K562 (cell line): ENCODE results near the gene SDC3. TPM values are rescaled to one million over a fixed set of nuclear protein-coding genes. Genes with fewer than 3 reads are reported as not detected.

Source experiments
- ARNT ChIP-seq, 2 experiments: fragments of 450-650 bp; IDR thresholded peaks; 2 replicates each; pipeline ENCODE4 v1.6.1; 2016; ENCODE audit warnings: mild to moderate bottlenecking in 1 of 2
- ATF7 ChIP-seq: fragments of 450-650 bp; IDR thresholded peaks from 2 replicates; pipeline ENCODE4 v1.7.1; 2014; ENCODE audit warnings: mild to moderate bottlenecking, moderate library complexity
- CC2D1A ChIP-seq: fragments of 450-650 bp; IDR thresholded peaks from 2 replicates; pipeline ENCODE4 v1.6.1; 2017; ENCODE audit warnings: mild to moderate bottlenecking
- ETV1 ChIP-seq: fragments of 450-650 bp; conservative IDR thresholded peaks from 2 replicates; pipeline ENCODE4 v1.6.1; 2016; ENCODE audit warnings: missing genetic modification characterization, control low read depth, low read depth, missing compliant biosample characterization
- ZBTB17 ChIP-seq: fragments of 450-650 bp; formaldehyde crosslinking; IDR thresholded peaks from 2 replicates; pipeline ENCODE4 v1.4.0; 2020; ENCODE audit warnings: mild to moderate bottlenecking
- ZNF785 ChIP-seq: fragments of 250-450 bp; sonication (Bioruptor Pico); IDR thresholded peaks from 2 replicates; pipeline ENCODE4 v1.4.0; 2020; ENCODE audit warnings: mild to moderate bottlenecking
- polyA plus RNA-seq, 8 experiments: library from polyadenylated mRNA; depleted of rRNA in 4 of 8; stranded (reverse) in 5 of 8; unstranded in 3 of 8; fragments of >200 nt; fragmentation: Nextera tagmentation in 2 of 8; fragmentation: Illumina TruSeq in 1 of 8; extraction: Ambion mirVana in 2 of 8; extraction: Trizol in 1 of 8; gene quantifications; 2 replicates each; pipeline versions ENCODE4 v1.2.1 to v1.2.3, GENCODE V29; 2011 to 2014; ENCODE audit warnings: inconsistent platforms in 1 of 8, missing spikeins in 1 of 8
- total RNA-seq, 7 experiments: library from RNA; depleted of rRNA in 6 of 7; stranded (reverse); fragments of >200 nt in 6 of 7; fragmentation: Illumina TruSeq in 2 of 7; extraction: Trizol in 2 of 7; gene quantifications; 2 replicates each; pipeline versions ENCODE4 v1.2.1 to v1.2.3, GENCODE V29; 2011 to 2021; ENCODE audit warnings: low replicate concordance in 1 of 7
- TF ChIP-seq, protein P1 (sequence below): fragments of 450-650 bp; IDR thresholded peaks from 2 replicates; pipeline ENCODE4 v1.6.1; 2016; ENCODE audit warnings: low read depth
- TF ChIP-seq, protein P2 (sequence below), 2 experiments: fragments of 450-650 bp; IDR thresholded peaks; 2 replicates each; pipeline ENCODE4 v1.6.1; 2016

The SDC3 gene
- total and polyA plus RNA-seq, 9 of the 15 experiments (the other 6 are each of a cell fraction or from before 2014, with no cell fraction given): 0.38 to 44.1 (median 12.1) TPM

DNA sequence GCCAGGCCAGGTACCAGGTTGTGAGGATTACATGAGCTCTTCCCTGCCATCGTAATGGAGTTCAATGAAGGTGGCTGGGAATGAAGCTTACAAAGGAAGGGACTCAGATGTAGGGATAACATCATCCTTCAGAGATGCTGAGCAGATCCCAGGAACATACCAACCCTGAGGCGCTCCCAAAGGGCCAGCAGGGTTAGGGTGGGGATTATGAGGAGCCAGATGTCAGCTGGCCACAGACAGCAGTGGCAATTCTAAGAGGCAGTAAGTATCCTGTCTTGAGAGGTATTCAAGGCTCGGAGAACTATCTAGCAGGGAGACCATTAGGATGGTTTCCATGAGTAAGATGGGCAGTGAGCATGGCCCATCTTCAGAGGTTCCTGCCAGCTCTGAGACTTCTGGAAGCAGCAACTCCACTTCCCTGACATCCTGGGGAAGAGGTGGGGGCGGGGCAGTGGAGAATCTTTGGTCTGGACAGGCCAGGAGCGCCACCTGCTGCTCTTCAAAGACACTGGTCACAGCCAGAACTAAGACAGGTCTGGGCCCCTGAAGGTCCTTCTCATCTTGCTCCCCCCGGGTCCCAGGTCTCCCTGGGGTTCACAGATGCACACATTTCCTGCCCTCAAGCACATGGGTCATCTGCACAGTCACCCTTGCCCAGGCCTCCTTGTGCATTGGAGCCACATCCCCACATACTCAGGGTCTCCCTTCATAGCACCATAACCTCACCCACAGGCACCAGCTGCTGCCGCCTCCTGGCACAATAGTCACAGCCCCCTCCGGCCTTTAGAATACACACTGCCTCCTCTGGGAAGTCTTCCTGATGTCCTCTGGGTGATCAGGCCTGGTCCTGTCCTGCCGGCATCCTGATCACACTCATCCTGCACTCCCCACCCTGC is 2.7 kb upstream of the SDC3 start (continued):
- TF ChIP-seq, protein P1, sequence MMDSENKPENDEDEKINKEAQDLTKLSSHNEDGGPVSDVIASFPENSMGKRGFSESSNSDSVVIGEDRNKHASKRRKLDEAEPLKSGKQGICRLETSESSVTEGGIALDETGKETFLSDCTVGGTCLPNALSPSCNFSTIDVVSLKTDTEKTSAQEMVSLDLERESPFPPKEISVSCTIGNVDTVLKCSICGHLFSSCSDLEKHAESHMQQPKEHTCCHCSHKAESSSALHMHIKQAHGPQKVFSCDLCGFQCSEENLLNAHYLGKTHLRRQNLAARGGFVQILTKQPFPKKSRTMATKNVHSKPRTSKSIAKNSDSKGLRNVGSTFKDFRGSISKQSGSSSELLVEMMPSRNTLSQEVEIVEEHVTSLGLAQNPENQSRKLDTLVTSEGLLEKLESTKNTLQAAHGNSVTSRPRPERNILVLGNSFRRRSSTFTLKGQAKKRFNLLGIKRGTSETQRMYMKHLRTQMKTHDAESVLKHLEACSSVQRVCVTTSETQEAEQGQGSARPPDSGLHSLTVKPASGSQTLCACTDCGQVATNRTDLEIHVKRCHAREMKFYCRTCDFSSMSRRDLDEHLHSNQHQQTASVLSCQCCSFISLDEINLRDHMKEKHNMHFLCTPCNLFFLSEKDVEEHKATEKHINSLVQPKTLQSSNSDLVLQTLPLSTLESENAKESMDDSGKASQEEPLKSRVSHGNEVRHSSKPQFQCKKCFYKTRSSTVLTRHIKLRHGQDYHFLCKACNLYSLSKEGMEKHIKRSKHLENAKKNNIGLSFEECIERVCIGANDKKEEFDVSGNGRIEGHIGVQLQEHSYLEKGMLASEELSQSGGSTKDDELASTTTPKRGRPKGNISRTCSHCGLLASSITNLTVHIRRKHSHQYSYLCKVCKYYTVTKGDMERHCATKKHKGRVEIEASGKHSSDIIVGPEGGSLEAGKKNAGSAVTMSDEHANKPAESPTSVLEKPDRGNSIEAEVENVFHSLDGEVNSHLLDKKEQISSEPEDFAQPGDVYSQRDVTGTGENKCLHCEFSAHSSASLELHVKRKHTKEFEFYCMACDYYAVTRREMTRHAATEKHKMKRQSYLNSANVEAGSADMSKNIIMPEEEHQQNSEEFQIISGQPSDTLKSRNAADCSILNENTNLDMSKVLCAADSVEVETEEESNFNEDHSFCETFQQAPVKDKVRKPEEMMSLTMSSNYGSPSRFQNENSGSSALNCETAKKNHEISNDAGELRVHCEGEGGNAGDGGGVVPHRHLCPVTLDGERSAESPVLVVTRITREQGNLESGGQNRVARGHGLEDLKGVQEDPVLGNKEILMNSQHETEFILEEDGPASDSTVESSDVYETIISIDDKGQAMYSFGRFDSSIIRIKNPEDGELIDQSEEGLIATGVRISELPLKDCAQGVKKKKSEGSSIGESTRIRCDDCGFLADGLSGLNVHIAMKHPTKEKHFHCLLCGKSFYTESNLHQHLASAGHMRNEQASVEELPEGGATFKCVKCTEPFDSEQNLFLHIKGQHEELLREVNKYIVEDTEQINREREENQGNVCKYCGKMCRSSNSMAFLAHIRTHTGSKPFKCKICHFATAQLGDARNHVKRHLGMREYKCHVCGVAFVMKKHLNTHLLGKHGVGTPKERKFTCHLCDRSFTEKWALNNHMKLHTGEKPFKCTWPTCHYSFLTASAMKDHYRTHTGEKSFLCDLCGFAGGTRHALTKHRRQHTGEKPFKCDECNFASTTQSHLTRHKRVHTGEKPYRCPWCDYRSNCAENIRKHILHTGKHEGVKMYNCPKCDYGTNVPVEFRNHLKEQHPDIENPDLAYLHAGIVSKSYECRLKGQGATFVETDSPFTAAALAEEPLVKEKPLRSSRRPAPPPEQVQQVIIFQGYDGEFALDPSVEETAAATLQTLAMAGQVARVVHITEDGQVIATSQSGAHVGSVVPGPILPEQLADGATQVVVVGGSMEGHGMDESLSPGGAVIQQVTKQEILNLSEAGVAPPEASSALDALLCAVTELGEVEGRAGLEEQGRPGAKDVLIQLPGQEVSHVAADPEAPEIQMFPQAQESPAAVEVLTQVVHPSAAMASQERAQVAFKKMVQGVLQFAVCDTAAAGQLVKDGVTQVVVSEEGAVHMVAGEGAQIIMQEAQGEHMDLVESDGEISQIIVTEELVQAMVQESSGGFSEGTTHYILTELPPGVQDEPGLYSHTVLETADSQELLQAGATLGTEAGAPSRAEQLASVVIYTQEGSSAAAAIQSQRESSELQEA: no peak
- TF ChIP-seq ETV1 (tag) (peak; percentile 34; the same call in 1 of the 2 replicates), ATF7 (peak; percentile 43; the same call in 1 of the 2 replicates), ZBTB17 (CRISPR knock-in tag) (0 out of 2 replicates have a peak, but pooled peaks have one; percentile 32), CC2D1A (peak; percentile 96), ZNF785 (CRISPR knock-in tag) (no peak), ARNT (IDR thresholded peaks at IDR 0.05) (peak in 1 of 2 experiments; percentile 76; a peak in 1 of 4 replicates)
- TF ChIP-seq, protein P2, sequence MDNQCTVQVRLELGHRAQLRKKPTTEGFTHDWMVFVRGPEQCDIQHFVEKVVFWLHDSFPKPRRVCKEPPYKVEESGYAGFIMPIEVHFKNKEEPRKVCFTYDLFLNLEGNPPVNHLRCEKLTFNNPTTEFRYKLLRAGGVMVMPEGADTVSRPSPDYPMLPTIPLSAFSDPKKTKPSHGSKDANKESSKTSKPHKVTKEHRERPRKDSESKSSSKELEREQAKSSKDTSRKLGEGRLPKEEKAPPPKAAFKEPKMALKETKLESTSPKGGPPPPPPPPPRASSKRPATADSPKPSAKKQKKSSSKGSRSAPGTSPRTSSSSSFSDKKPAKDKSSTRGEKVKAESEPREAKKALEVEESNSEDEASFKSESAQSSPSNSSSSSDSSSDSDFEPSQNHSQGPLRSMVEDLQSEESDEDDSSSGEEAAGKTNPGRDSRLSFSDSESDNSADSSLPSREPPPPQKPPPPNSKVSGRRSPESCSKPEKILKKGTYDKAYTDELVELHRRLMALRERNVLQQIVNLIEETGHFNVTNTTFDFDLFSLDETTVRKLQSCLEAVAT (IDR thresholded peaks at IDR 0.05): peak in 1 of 2 experiments; percentile 67; a peak in 1 of 4 replicates
